NCI-H1105 treated with DMSO at 0.1 percent for 48 hours (cell line): ENCODE measurements around the gene SCN8A.

Source experiments
- DNase-seq: peaks from one replicate; lab custom pipeline; 2025; lab: John Stamatoyannopoulos, UW

Gene SCN8A

GRCh38 chr12:51852404-51853137, 261.5 kb downstream of the SCN8A start:
- DNase-seq: no peak

- no peak for DNase-seq
Measured at GRCh38 chr12:51855586-51856428, 264.8 kb downstream of the SCN8A start.

- no peak for DNase-seq
Measured at GRCh38 chr12:51860986-51861385, 270.0 kb downstream of the SCN8A start.
